Stimulated activated CD8-positive, alpha-beta memory T cell treated with anti-CD3 and anti-CD28 coated beads, Interleukin-4, amount 100 ng/mL, for 24 hours (primary cell): Measurements from ENCODE around the gene ERBB2.

Source experiments
- DNase-seq: peaks from one replicate; pipeline ENCODE4 v3.0.0-alpha.2; 2020; ENCODE audit warnings: low read depth

The ERBB2 gene

DNA sequence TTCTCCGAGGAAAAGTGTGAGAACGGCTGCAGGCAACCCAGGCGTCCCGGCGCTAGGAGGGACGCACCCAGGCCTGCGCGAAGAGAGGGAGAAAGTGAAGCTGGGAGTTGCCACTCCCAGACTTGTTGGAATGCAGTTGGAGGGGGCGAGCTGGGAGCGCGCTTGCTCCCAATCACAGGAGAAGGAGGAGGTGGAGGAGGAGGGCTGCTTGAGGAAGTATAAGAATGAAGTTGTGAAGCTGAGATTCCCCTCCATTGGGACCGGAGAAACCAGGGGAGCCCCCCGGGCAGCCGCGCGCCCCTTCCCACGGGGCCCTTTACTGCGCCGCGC, at the start of gene ERBB2:
Gene ERBB2 (plus strand): TSS at position 247 of the 330 bp plus-strand sequence. CDS start 175 bp downstream, outside the sequence.
- DNase-seq, result no peak

DNA sequence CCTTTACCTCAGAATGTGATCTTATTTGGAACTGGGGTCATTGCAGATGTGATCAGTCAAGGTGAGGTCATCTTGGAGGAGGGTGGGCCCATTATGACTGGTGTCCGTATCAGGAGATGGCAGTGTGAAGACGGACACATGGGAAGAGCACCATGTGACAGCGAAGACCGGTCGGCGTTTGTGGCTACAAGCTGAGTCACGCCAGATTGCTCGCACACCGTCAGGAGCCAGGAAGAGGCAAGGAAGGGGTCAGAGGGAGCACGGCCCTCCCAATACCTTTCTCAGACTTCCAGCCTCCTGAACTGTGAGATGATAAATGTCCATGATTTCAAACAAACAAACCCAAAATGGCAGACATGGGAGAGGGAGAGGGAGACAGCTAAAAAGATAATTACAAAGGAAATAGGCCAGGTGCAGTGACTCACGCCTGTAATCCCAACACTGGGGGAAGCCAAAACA, 49.7 kb upstream of the ERBB2 start:
- no peak for DNase-seq

DNA sequence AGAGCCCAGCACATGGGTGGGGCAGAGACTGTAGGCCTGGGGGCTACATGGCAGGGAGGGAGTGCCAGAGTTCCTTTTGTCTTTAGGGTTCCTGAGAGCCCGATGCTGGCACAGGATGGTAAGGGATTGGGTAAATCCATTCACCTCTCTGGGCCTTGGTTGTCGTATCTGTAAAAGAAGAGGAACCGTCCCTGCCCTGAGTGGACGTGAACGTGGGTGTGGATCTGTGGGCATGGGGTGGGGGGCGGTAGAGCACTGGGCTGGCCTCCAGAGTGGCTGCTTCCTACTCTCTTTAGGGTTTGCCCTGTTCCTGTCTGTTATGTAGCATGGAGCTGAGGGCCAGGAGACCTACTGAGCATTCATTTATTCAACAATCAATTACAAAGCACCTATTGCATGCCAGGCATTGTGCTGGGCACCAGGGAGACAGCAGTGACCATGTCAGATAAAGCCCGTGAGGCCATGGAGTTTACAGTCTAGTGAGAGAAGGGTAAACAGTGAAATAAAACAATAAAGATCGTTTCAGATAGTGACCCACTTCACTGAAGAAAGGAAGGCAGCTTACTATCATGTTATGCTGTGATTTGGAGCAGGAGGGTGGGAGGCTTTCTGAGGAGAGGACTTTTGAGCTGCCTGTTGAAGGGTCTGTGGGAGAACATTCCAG, 47.8 kb upstream of the ERBB2 start:
- no peak for DNase-seq

DNA sequence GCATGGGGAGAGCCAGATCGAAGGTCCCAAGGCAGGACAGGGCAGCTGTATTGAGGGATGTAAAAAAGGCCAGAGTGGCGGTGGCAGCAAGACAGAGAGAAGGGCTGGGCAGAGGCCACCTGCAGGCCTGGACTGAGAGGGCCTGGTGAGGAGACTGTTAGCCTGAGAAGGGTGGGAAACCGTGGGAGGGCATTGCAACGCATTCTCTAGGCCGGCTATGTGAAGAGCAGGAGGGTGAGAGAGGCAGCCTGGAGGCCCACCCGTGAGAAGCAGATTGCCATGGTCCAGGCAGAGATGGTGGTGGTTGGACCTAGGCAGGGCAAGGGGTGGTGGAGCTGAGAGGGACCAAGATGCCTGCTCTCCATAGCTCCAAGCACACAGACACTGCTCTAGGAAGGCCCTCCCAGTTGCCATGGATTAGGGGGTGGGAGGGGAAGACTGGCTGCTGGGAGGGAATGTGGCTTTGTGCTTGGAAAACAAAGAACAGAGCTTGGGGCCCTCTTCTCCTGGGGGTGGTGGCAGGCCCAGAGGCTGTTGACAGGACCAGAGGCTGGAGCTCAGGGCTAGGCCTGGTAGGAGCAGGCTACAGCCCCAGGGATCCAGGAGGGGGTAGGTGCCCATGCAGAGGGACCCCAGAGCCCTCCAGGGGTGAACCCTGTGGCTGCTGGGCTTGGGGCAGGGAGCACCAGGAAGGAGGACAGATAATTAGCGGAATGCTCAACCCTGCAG, 47.1 kb upstream of the ERBB2 start:
- DNase-seq, result no peak

DNA sequence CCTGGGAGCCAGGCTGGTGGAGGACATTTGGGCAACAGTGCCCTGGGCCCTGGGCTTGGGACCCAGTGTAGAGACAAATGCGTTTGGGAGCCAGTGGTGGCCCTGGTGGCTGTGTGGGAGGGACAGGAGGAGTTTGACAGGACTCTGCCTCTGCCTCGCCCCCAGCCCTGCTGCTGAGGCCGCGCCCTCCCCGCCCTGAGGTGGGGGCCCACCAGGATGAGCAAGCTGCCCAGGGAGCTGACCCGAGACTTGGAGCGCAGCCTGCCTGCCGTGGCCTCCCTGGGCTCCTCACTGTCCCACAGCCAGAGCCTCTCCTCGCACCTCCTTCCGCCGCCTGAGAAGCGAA, 46.6 kb upstream of the ERBB2 start:
- DNase-seq, result no peak

DNA sequence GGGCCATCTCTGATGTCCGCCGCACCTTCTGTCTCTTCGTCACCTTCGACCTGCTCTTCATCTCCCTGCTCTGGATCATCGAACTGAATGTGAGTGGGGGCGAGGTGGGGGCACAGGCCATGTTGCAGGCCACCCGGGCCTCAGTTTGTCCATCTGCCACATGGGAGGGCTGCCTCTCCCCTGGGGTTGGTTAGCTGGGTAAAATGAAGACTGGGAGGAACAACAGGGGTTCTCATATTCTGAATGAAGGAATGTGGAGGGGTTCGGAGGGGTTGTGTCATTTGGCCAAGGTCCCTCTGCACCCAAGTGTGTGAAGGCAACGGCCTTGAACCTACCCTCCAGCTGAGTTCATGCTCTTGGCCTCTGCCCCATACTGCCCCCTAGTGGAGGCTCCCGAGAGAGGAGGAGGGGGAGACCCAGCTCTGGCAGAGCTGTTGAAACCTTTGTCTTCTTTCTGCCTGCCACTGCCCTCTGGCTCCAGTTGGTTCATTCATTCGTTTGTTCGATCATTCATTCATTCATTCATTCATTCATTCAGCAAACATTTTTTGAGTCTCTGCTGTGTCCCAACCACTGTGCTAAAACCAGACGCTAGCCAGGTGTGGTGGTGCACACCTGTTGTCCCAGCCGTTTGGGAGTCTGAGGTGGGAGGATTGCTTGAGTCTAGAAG, 46.1 kb upstream of the ERBB2 start:
- DNase-seq, result peak; percentile 71

DNA sequence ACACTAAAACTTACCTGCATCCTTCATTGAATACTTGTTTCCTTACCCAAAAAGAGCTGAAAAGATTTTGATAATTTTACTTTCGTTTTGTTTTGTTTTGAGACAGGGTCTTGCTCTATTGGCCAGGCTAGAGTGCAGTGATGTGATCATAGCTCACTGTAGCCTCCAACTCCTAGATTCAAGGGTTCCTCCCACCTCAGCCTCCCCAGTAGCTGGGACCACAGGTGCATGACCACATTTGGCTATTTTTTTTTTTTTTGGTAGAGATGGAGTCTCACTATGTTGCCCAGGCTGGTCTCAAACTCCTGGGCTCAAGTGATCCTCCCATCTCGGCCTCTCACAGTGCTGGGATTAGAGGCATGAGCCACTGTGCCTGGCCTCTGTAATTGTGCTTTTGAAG, 44.8 kb upstream of the ERBB2 start:
- DNase-seq, result no peak

DNA sequence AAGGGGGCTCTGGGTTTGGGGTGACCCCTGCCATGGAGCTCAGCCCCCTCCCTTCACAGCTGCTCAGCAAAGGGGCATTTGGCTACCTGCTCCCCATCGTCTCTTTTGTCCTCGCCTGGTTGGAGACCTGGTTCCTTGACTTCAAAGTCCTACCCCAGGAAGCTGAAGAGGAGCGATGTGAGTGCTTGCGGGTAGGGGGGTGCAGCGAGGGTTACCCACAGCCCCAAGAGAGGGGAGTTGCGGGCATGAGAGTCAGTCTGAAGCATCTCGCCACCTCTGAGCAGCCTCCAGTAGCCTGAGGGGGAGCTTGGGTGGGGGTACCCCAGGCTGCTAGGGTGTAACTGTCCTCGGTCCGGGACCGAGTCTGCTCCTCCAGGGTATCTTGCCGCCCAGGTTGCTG, 41.5 kb upstream of the ERBB2 start:
- DNase-seq, result no peak

DNA sequence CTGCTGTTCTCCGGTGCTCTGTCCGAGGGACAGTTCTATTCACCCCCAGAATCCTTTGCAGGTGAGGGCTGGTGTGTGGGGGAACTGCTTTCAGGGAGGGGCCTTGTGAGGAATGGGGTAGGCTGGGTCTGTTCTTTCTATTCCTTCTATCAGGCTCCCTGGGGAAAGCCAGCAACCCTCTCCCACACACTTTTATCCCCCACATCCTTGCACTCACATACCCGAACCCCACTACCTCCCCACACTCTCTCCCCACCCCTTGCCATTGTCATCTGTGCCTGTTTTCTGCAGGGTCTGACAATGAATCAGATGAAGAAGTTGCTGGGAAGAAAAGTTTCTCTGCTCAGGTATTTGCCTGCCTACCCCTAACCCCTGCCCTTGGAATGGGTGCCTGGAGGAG, 41.1 kb upstream of the ERBB2 start:
- DNase-seq, result no peak

DNA sequence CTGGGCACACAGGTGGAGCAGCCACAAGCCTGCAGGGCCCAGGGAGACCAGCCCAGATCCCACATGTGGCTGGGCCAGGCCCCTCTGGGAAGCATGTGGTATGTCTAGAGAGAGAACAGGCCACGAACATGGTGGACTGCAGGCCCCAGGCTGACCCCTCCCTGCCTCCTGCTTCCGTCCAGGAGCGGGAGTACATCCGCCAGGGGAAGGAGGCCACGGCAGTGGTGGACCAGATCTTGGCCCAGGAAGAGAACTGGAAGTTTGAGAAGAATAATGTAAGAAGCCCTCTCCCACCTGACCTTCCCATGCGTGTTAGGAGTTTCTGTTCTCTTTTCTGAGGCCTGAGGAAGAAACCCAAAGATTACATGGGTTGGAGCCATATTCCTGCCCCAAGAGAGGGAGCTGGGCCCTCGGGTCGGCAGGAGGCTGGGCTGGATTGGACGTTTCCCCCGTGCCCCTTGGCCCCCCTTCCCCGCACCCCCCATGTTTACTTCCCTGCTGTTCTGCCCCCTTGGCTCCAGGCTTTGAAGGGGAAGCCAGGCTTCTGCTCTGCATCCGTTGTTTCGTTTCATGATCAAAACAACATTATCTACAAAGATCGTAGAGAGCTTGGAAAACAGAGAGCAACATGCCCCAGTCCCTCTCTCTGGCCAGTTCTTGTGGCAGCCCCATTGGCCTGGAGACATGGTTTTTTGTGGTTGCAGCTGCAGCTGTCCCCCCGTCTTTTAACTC, 40.4 kb upstream of the ERBB2 start:
- no peak for DNase-seq

DNA sequence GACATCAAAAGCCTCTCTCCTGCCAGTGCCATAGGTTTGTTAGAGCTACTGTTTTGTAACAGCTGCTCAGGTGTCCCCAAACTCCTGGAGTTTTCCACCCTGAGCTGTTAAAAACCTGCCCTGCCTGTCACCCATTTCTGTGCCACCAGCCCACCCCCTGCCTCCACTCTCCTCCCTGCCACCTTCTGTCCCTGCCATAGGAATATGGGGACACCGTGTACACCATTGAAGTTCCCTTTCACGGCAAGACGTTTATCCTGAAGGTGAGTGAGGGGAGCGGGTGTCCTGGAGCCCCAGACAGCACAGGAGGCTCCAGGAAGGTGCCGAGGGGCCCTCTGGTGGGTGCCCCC, 39.9 kb upstream of the ERBB2 start:
- DNase-seq, result no peak

DNA sequence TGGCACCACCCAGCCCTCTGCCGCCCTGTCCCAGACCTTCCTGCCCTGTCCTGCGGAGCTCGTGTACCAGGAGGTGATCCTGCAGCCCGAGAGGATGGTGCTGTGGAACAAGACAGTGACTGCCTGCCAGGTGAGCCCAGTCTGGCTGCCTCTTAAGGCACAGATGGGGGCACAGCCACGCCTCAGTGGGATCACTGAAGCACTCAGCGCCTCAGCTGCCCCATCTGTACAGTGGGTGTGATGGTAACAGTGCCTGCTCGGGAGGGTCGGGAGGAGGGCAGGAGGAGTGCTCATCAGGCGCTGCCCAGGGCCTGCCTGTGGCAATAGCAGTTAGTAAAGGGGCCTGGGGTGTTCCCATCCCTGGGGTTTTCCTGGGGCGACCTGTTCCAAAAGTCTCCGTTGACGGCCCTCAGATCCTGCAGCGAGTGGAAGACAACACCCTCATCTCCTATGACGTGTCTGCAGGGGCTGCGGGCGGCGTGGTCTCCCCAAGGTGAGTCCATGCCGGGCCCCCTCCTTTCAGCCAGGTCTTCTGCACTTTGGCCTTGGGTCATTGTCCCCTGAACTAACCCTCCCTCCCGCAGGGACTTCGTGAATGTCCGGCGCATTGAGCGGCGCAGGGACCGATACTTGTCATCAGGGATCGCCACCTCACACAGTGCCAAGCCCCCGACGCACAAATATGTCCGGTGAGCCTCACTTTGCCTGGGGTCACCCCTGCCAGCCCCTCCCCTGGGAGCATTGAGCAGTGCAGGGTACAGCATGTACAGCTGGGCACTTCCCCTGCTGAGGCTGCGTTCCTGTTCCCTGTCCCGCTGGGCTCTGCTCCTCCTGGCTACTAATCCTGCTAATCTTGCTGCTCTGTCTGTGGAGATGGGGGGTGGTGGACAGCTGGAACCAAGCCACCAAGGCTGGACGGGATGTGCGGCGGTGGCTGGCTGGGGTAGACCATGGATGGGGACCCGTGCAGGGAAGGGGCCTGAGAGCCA, 39.2 kb upstream of the ERBB2 start:
- DNase-seq, result no peak

DNA sequence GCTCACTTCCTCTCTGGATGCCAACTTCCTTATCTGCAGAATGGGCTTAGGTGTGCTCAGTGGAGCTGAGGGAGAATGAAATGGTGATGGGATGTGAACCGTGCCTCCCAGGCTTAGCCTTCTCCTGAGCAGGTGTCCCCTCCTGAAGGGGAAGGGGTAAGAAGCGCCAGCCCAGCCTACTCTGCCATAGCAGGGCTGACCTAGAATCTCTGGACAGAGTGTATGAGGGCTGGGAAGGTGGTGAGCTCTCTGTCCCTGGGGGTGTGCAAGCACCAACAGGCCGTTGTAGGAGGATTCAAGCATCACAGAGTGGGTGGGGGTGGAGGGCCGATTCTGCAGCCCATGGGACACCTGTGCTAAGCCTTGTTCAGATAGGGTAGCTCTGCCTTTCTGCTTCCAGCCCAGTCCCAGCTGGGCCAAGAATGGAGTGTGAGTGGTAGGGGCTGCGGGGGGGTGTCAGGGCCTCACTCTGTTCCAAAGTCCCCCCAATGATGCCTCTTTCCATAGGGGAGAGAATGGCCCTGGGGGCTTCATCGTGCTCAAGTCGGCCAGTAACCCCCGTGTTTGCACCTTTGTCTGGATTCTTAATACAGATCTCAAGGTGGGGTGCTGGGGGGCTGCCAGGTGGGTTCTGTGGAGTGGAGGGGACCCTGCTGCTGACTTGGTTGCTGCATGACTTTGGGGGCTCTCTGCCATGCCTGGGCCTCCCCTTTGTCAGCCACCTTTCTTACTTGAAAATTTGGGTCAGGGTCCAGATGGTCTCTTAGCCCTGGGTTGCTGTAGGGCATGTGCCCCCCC, 37.9 kb upstream of the ERBB2 start:
- no peak for DNase-seq

DNA sequence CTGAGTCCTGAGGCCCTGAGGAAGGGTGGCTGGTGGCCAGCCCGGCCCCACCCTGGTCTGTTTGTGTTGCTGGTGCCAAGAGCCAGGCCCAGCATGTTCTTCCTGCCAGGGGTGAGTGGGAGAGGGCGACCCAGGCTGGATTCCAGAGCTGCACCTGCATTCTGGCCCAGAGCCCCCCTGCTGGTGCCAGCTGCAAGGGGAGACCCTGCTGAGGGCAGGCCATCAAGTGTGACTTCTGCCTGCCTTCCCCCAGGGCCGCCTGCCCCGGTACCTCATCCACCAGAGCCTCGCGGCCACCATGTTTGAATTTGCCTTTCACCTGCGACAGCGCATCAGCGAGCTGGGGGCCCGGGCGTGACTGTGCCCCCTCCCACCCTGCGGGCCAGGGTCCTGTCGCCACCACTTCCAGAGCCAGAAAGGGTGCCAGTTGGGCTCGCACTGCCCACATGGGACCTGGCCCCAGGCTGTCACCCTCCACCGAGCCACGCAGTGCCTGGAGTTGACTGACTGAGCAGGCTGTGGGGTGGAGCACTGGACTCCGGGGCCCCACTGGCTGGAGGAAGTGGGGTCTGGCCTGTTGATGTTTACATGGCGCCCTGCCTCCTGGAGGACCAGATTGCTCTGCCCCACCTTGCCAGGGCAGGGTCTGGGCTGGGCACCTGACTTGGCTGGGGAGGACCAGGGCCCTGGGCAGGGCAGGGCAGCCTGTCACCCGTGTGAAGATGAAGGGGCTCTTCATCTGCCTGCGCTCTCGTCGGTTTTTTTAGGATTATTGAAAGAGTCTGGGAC, 37.1 kb upstream of the ERBB2 start:
- DNase-seq, result no peak

DNA sequence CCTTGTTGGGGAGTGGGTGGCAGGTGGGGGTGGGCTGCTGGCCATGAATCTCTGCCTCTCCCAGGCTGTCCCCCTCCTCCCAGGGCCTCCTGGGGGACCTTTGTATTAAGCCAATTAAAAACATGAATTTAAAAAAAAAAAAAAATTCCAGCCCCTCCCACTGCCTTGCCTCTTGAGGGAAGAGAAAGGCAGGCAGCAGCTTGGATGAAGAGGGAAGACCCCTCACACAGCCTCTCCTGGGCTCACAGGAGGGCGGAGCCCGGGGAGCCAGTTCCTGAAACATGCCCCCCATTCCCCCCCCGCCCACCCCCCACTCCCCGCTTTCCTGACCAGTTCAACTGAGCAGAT, 36.5 kb upstream of the ERBB2 start:
- DNase-seq, result no peak

DNA sequence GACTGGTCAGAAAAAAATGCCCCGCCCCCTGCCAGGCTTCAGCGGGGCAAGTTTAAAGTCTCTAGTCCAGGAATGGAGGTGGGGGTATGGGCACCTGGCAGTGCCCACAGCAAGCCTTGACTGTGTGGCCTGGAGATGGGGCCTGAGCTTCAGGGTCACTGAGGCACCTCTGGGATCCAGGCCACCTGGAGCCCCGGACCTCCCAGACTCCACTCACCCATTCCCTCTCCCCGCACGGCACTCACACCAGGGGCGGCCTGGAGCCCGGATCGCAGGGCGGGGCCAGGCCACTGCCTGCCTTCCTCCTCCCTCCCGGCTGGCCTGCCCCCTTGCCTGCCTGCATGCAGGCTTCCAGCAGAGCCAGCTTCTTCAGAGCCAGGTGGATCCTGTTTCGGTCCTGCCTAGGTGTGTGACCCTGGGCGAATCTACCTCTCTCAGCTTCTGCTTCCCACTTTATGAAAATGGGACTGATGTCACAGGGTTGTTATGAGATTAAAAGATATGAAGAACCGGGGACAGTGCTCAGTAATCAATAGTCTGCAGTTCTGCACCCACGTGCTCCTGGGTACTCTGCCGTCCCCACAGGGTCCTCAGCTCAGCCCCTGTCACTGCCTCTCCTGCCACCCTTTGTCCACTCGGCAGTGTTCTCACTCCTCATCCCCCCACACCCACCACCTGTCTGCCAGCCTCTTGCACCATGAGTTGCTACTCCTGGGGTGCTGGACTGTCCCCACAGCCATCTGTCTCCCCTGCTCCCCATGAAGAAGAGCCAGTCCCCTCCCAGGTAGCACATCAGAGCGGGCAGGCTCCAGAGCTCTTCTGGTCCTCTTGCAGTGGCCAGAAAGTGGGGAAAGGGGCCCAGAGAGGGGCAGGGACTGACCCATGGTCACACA, 35.9 kb upstream of the ERBB2 start:
- no peak for DNase-seq

DNA sequence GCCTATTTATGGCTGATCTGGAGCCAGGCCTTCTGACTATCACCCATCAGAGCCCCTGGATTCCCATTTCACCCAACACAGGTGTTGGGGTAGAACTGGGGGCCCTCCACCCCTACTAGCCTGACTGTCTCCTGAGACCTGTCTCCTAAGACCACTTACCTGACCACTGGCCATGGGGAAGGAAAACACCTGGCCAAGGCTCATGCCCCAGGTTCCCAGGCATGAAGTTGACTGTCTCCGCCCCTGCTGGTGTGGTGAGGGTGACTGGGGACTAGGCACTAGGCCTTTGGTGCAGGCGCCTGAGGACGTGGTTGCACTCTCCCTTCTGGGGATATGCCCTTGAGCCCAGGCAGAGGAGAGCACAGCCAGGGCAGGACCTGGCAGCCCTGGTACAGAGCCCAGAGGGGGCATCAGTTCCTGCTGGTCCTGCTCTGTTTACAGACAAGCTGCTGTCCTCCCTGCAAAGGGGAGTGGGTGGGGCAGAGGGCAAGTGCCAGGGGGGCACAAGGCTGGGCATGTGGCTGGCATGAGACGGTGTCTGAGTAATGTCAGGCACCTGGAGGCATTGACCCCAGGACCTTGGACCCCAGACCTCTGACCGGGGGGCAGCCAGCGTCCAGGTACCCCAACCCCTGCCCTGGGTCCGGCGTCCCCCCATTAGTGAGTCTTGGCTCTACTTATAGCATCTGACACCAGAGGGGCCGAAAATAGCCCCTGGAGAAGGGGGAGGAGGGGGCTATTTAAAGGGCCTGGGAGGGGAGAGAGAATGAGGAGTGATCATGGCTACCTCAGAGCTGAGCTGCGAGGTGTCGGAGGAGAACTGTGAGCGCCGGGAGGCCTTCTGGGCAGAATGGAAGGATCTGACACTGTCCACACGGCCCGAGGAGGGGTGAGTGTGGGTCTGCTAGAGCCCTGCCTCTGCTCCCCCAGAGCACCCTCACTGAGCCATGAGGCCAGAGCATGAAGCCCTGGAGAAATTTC, 35.0 kb upstream of the ERBB2 start, which contains the start of gene TCAP:
Gene TCAP (plus strand): TSS at position 769 of the 981 bp plus-strand sequence. CDS start 11 bp downstream, at position 780.
- no peak for DNase-seq
